NCI-H1694 (cell line): ENCODE measurements around the gene KLHDC7B.

ENCODE experiments used
- DNase-seq: peaks from one replicate; lab custom pipeline; 2025; lab: John Stamatoyannopoulos, UW

KLHDC7B gene

DNA sequence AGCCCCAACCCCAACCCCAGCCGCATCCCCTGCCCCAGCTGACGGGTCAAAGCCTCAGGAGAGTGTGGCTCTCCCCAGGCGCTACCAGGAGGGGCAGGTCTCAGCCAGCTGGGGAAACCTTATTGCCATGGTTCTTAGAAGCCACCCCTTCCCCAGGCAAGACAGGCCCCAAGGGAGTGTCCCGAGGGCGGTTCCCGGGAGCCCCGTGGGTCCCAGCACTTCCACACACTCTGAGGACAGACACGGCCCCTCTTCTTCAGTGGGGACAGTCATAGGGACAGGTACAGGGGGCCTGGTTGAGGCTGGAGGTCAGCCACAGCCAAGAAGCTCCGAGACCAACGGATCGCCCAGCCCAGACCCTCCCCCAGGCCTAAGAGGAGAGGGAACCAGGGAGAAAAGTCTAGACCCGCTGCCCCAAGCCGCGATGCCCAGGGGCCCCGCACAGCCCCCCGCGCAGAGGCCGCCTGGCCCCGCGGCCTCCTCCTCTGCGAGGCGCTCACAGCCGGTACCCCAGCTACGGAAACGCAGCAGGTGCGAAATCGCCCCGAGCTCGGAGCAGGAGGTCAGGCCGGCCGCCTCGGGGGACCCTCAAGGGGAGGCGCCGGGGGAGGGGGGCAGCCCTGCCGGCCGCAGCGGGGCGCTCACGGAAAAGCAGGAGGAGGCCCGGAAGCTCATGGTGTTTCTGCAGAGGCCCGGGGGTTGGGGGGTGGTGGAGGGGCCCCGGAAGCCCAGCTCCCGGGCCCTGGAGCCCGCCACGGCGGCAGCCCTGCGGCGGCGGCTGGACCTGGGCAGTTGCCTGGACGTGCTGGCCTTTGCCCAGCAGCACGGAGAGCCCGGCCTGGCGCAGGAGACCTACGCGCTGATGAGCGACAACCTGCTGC, 2.6 kb downstream of the KLHDC7B start:
- no peak for DNase-seq

GRCh38 chr22:50548921-50549790, 3.5 kb downstream of the KLHDC7B start:
- DNase-seq = no peak

DNA sequence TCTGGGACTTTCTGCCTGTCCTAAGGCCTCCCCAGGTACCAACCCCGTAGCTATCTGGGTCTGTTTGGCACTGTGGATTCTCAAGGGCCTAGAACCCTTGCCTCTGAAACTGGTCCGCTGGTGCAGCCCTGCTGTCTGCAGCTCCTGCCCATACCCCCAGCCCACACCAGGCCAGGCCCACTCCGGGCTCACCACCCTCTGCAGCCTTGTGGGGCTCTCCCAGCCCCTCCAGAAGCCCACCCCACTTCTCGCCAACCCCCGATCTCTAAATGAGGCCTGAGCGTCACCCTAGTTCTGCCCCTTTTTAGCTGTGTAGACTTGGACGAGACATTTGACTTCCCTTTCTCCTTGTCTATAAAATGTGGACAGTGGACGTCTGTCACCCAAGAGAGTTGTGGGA, 4.7 kb downstream of the KLHDC7B start:
- DNase-seq = no peak

GRCh38 chr22:50551160-50551752, 5.6 kb downstream of the KLHDC7B start:
- DNase-seq = no peak

DNA sequence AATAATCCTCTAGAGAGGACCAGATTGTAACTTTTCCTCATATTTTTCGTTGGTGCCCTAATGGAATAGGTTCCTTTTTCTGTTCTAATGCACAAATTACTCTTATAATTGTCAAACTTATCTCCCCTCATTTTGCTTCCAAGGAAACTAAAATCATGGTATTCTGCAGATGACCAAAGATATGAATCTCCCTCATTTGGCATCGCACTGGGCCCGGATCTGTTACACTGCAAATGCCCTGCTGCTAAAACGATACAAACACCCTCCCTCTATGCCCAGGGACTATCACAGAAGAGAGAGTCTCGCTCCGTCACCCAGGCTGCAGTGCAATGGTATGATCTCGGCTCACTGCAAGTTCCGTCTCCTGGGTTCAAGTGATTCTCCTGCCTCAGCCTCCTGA, 7.6 kb downstream of the KLHDC7B start:
- DNase-seq = no peak

DNA sequence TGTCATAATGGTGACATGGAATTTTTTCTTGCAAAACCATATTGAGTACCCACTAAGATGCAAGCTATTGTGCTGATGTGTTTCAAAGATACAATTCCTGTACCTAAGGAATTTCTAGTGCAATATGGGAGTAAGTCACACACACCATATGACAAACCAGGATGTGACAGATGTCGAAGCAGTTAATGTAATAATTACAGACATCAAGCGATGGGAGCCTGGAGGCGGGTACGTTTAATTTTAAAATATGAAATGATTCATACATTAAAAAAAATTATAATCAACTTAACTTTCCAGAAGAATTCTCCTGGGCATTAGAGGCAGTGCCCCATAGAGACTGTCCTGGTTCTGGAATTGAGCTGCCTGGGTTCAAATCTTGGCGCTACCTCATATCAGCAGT, 11.0 kb downstream of the KLHDC7B start:
- peak; percentile 54 for DNase-seq

DNA sequence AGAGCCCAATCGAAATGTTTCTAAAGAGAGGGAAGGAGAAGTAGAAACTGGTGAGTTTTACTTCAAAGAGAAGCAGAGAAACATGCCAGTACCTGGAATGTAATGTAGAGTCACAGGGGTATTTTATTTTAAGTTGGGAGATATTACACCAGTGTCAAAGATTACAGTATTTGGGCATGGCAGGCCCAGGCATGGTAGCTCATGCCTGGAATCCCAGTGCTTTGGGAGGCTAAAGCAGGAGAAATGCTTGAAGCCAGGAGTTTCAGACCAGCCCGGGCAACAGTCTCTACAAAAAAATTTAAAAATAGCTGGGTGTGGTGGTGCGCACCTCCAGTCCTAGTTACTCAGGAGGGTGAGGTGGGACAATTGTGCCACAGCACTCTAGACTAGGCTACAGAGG, 14.3 kb downstream of the KLHDC7B start:
- no peak for DNase-seq

- no peak for DNase-seq
These were observed 16.0 kb downstream of the KLHDC7B start for GRCh38 chr22:50561401-50562358.

DNA sequence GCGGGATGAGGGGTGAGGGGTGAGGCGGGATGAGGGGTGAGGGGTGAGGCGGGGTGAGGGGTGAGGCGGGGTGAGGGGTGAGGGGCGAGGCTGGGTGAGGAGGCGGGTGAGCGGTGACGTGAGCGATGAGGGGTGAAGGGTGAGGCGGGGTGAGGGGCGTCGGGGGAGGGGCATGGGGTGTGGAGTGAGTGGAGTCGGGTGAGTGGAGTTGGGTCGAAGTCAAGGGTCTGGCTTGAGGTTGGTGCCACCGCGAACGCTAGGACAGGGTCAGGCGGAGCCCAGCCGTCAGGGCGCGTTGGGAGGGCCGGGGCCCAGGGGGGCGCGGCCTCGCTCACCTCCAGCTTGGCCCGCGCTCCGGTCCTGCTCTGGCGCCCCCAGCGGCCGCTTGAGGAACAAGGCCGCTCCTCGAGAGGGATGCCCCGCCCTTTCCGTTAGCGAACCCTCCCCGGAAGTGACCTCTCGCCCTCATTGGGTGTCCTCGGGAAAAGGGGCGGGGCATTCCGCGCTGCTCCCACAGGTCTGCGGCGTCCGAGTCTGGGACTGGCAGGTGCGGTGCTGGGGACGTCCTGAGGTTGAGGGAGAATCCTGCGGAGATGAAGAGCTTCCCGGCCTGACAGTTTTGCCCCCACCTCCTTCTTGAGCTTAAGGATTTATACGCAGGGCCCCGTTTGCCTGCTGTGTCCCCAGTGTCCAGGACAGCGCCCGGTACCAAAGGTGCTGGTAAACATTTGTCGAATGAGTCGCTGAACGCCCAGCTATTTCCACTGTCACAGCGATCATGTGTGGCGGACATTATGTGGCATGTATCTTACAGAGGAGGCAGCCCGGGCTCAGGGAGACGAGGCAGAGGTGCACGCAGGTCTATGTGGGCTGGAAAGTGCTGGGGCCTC, 17.1 kb downstream of the KLHDC7B start, which contains the start of gene SYCE3:
Gene SYCE3, minus strand, starts transcription at position 397 of the 890 bp plus-strand sequence. CDS start 6,514 bp downstream, outside the sequence.
- DNase-seq = peak; percentile 95

- no peak for DNase-seq
These were observed 17.9 kb downstream of the KLHDC7B start for GRCh38 chr22:50563413-50564160.

- DNase-seq = no peak
These were observed 18.6 kb downstream of the KLHDC7B start for GRCh38 chr22:50564289-50564688.

DNA sequence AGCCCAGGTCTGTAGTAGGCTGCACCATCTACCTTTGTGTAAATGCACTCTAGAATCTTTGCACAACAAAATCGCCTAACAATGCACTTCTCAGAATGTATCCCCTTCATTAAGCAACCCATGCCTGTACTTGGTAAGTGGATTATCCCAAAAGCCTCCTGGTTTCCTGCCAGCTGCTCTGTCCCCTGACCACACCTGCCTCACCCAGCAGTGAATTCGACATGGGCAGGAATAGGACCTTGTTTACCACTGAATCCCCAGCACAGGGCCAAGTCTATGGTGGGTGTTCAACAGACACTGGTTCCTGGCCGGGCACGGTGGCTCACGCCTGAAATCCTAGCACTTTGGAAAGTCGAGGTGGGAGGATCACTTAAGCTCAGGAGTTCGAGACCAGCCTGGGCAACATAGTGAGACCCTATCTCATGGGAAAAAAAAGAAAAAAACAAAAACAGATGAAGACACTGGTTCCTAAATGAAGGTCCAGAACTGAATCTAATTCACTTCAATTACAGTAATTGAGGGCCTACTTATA, 22.1 kb downstream of the KLHDC7B start:
- DNase-seq = no peak

DNA sequence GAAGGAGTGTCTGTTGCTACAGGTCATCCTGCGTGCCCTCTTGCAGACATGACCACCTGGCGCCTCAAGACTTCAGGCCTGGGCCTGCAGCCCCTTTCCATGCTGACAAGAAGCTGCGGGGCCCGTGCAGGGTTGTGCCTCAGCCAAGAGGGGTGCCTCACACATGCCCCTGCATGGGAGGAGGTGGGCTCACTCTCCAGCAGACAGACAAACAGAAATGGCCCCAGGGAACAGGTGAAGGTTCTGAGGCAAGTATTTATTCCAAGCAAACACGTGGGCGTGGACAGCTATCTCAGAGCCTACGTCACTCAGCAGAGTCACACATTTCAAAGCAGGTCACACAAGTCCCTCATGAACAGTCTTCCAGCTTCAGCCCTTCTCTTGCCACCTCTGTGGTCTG, 22.9 kb downstream of the KLHDC7B start:
- DNase-seq = no peak

DNA sequence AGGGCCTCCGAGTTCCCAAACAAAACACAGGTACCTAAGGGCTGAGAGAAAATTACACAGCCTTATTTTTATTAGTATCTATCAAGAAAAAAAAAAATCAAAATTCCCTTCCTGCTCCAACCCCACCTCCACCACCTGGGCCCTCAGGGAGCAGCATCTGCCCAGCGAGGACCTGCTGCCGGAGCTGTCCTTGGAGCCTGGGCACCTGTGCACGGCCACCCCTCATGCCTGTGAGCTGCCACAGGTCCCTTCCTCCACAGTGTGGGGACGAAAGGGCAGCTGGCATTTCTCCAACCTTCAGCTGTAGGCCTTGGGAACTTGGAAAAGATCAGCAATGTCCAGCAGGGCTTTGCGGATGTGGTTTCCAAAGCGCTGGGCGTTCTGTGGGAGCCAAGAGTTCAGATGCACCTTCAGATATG, 23.4 kb downstream of the KLHDC7B start:
- DNase-seq = no peak

- DNase-seq = no peak
These were observed 24.3 kb downstream of the KLHDC7B start for GRCh38 chr22:50569896-50570535.

GRCh38 chr22:50570861-50571260, 25.2 kb downstream of the KLHDC7B start:
- DNase-seq = no peak

GRCh38 chr22:50571264-50572175, 25.8 kb downstream of the KLHDC7B start:
- DNase-seq = no peak

GRCh38 chr22:50572965-50573364, 27.3 kb downstream of the KLHDC7B start:
- no peak for DNase-seq
